K562 (cell line): Measurements from ENCODE around the gene BNIP5. TPM values are rescaled to one million over a fixed set of nuclear protein-coding genes. Genes with fewer than 3 reads are reported as not detected.

ENCODE experiments used
- CBFA2T3 ChIP-seq: fragments of 450-650 bp; IDR thresholded peaks from 2 replicates; pipeline ENCODE4 v1.6.1; 2017
- ERF ChIP-seq: fragments of 450-650 bp; formaldehyde crosslinking; IDR thresholded peaks from 2 replicates; pipeline ENCODE4 v1.4.0; 2020; ENCODE audit warnings: mild to moderate bottlenecking, mixed read lengths
- KDM1A ChIP-seq, 2 experiments: fragments of 450-650 bp; IDR thresholded peaks; 2 replicates each; pipeline ENCODE4 v1.6.1; 2016; ENCODE audit warnings: mild to moderate bottlenecking in 2 of 2
- PYGO2 ChIP-seq: fragments of 450-650 bp; IDR thresholded peaks from 2 replicates; pipeline ENCODE4 v1.6.1; 2016; ENCODE audit warnings: mild to moderate bottlenecking, missing genetic modification characterization, moderate library complexity, missing compliant biosample characterization
- RBM15 ChIP-seq: fragments of 200-400 bp; formaldehyde crosslinking; IDR thresholded peaks from 2 replicates; pipeline ENCODE4 v1.6.1; 2018; ENCODE audit warnings: mild to moderate bottlenecking, low read length, moderate library complexity; ENCODE audit not compliant: insufficient read depth
- RFX7 ChIP-seq: fragments of 250-450 bp; sonication (Bioruptor Pico); IDR thresholded peaks from 2 replicates; pipeline ENCODE4 v1.5.1; 2021; ENCODE audit warnings: mild to moderate bottlenecking
- SMARCA5 ChIP-seq: fragments of 450-650 bp; IDR thresholded peaks from 2 replicates; pipeline ENCODE4 v1.6.1; 2016
- TARDBP ChIP-seq: fragments of 450-650 bp; IDR thresholded peaks from 2 replicates; pipeline ENCODE4 v1.6.1; 2016
- TOE1 ChIP-seq, 2 experiments: fragments of 450-650 bp in 1 of 2; sonication (generic) in 1 of 2; formaldehyde crosslinking in 1 of 2; IDR thresholded peaks; 2 replicates each; pipeline versions ENCODE4 v1.7.1 to v1.8.0; 2016 to 2022; ENCODE audit warnings: borderline replicate concordance in 2 of 2, mild to moderate bottlenecking in 2 of 2, antibody characterized with exemption in 1 of 2, inconsistent platforms in 1 of 2, low read depth in 1 of 2, missing genetic modification reagents in 1 of 2, moderate library complexity in 1 of 2
- TSHZ1 ChIP-seq: fragments of 250-450 bp; sonication (Bioruptor Pico); IDR thresholded peaks from 2 replicates; pipeline ENCODE4 v1.4.0; 2020; ENCODE audit warnings: mild to moderate bottlenecking, moderate library complexity
- USF1 ChIP-seq: sonication (generic); formaldehyde crosslinking; IDR thresholded peaks from 2 replicates; pipeline ENCODE4 v1.9.0; 2022; ENCODE audit warnings: mild to moderate bottlenecking, missing genetic modification reagents
- ZFX ChIP-seq: sonication (generic); formaldehyde crosslinking; IDR thresholded peaks from 2 replicates; pipeline ENCODE4 v1.8.0; 2022; ENCODE audit warnings: mild to moderate bottlenecking, missing genetic modification reagents, moderate library complexity
- polyA plus RNA-seq, 8 experiments: library from polyadenylated mRNA; depleted of rRNA in 4 of 8; stranded (reverse) in 5 of 8; unstranded in 3 of 8; fragments of >200 nt; fragmentation: Nextera tagmentation in 2 of 8; fragmentation: Illumina TruSeq in 1 of 8; extraction: Ambion mirVana in 2 of 8; extraction: Trizol in 1 of 8; gene quantifications; 2 replicates each; pipeline versions ENCODE4 v1.2.1 to v1.2.3, GENCODE V29; 2011 to 2014; ENCODE audit warnings: inconsistent platforms in 1 of 8, missing spikeins in 1 of 8
- total RNA-seq, 7 experiments: library from RNA; depleted of rRNA in 6 of 7; stranded (reverse); fragments of >200 nt in 6 of 7; fragmentation: Illumina TruSeq in 2 of 7; extraction: Trizol in 2 of 7; gene quantifications; 2 replicates each; pipeline versions ENCODE4 v1.2.1 to v1.2.3, GENCODE V29; 2011 to 2021; ENCODE audit warnings: low replicate concordance in 1 of 7
- TF ChIP-seq, protein P1 (sequence below): fragments of 150-350 bp; IDR thresholded peaks from 2 replicates; pipeline ENCODE4 v1.6.1; 2014; ENCODE audit warnings: low read depth, mild to moderate bottlenecking, low read length, borderline replicate concordance
- TF ChIP-seq, protein P2 (sequence below): fragments of 450-650 bp; IDR thresholded peaks from one replicate; pipeline ENCODE4 v1.6.1; 2018; ENCODE audit warnings: mild to moderate bottlenecking, moderate library complexity; ENCODE audit not compliant: partially characterized antibody
- TF ChIP-seq, protein P3 (sequence below): fragments of 250-450 bp; sonication (Bioruptor Pico); IDR thresholded peaks from 2 replicates; pipeline ENCODE4 v1.5.0; 2022; ENCODE audit warnings: mild to moderate bottlenecking

The BNIP5 gene
- total and polyA plus RNA-seq, 9 of the 15 experiments (the other 6 are each of a cell fraction or from before 2014, with no cell fraction given), result not detected

GRCh38 chr6:36350681-36351571 is 14.2 kb upstream of the BNIP5 start (continued):
- TF ChIP-seq TARDBP (no peak), RBM15 (no peak), PYGO2 (tag) (0 out of 2 replicates have a peak, but pooled peaks have one; percentile 10), TSHZ1 (0 out of 2 replicates have a peak, but pooled peaks have one; percentile 19), RFX7 (CRISPR knock-in tag) (no peak), KDM1A (IDR thresholded peaks at IDR 0.05) (peak; percentile 98 to 99), SMARCA5 (peak; percentile 29; the same call in 1 of the 2 replicates), ZFX (CRISPR knock-in tag) (peak; percentile 58), CBFA2T3 (peak; percentile 97), TOE1 (IDR thresholded peaks at IDR 0.05; ENCODE audit: borderline replicate concordance) (peak; percentile 57; the same call in 1 of the 2 replicates), TOE1 (CRISPR knock-in tag; IDR thresholded peaks at IDR 0.05; ENCODE audit: borderline replicate concordance, low read depth) (no peak), ERF (CRISPR knock-in tag) (no peak), USF1 (CRISPR knock-in tag) (no peak)
- TF ChIP-seq, protein P1, sequence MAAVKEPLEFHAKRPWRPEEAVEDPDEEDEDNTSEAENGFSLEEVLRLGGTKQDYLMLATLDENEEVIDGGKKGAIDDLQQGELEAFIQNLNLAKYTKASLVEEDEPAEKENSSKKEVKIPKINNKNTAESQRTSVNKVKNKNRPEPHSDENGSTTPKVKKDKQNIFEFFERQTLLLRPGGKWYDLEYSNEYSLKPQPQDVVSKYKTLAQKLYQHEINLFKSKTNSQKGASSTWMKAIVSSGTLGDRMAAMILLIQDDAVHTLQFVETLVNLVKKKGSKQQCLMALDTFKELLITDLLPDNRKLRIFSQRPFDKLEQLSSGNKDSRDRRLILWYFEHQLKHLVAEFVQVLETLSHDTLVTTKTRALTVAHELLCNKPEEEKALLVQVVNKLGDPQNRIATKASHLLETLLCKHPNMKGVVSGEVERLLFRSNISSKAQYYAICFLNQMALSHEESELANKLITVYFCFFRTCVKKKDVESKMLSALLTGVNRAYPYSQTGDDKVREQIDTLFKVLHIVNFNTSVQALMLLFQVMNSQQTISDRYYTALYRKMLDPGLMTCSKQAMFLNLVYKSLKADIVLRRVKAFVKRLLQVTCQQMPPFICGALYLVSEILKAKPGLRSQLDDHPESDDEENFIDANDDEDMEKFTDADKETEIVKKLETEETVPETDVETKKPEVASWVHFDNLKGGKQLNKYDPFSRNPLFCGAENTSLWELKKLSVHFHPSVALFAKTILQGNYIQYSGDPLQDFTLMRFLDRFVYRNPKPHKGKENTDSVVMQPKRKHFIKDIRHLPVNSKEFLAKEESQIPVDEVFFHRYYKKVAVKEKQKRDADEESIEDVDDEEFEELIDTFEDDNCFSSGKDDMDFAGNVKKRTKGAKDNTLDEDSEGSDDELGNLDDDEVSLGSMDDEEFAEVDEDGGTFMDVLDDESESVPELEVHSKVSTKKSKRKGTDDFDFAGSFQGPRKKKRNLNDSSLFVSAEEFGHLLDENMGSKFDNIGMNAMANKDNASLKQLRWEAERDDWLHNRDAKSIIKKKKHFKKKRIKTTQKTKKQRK, result no peak
- TF ChIP-seq, protein P2, sequence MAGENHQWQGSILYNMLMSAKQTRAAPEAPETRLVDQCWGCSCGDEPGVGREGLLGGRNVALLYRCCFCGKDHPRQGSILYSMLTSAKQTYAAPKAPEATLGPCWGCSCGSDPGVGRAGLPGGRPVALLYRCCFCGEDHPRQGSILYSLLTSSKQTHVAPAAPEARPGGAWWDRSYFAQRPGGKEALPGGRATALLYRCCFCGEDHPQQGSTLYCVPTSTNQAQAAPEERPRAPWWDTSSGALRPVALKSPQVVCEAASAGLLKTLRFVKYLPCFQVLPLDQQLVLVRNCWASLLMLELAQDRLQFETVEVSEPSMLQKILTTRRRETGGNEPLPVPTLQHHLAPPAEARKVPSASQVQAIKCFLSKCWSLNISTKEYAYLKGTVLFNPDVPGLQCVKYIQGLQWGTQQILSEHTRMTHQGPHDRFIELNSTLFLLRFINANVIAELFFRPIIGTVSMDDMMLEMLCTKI, result no peak
- TF ChIP-seq, protein P3, sequence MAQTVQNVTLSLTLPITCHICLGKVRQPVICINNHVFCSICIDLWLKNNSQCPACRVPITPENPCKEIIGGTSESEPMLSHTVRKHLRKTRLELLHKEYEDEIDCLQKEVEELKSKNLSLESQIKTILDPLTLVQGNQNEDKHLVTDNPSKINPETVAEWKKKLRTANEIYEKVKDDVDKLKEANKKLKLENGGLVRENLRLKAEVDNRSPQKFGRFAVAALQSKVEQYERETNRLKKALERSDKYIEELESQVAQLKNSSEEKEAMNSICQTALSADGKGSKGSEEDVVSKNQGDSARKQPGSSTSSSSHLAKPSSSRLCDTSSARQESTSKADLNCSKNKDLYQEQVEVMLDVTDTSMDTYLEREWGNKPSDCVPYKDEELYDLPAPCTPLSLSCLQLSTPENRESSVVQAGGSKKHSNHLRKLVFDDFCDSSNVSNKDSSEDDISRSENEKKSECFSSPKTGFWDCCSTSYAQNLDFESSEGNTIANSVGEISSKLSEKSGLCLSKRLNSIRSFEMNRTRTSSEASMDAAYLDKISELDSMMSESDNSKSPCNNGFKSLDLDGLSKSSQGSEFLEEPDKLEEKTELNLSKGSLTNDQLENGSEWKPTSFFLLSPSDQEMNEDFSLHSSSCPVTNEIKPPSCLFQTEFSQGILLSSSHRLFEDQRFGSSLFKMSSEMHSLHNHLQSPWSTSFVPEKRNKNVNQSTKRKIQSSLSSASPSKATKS, result no peak
